Pons (tissue), 1 donor: ENCODE results near the gene ARMC10.
"Not testable (repeated sequence)": the region's sequence is repeated elsewhere in the genome, so short reads cannot be mapped to it uniquely, and the experiment has no call there.

Experiments
- DNase-seq: peaks from one replicate; pipeline ENCODE4 v3.0.0-alpha.2; 2016; ENCODE audit warnings: low spot score

Gene ARMC10

DNA sequence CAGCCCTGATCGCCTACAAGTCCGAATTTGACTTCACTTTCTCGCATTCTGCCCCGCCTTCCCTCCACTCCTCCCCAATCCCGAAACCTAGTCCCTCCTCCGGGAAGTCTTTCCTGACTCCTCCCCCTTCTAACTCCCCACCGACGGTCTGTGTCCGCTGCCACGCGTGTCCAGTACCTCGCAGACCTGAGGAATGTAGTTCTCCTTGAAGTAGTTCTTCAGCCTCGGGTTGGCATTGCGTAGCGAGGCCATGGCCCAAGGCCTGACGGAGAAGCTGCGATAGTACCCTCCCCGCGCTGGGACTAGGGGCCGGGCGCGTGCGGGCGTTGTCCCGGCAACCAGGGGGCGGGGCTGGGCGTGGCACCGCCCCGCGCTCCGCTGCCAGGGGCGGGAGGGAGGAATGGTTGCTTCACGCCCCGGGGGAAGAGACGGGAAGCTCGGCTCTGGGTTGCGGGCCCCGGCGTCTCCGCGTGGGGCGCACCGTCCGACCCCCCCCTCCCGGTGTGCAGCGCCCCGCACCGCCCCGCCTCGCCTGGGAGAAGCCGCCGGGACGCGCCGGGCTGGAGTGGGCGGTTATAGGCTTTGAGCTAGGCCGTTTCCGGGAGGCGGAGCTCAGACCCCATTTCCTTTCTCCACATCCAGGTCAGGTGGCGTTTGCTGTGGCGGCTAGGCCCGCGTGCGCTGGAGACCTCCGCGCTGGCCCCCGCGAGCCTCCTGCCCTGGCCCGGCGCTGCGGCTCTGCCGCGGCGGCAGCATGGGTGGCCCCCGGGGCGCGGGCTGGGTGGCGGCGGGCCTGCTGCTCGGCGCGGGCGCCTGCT is at the start of gene ARMC10, which contains the start of gene FBXL13:
TSS of gene ARMC10 (plus strand) at position 622 of the 818 bp plus-strand sequence. CDS start at position 755, 133 bp downstream.
TSS of gene FBXL13 (minus strand) at position 278 of the 818 bp plus-strand sequence.
- DNase-seq: peak; percentile 90

DNA sequence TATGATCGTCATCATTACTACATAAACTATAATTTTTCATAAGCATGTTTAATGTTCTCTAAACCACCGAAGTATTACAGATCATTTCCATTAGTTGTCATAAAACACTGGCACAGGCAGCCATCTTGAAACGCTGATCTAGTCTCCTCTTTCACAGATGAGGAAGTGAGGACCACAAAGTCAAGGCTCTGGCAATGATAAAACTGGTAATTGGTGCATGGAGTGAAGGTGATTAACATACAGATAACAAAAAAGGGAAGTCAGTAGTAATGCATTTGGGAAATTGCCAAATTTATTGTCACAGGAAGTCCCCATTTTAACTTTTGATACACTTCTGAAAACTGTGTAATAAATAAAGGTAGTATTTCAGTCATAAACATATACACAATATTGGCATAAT is 49.6 kb upstream of the ARMC10 start:
- no peak for DNase-seq

DNA sequence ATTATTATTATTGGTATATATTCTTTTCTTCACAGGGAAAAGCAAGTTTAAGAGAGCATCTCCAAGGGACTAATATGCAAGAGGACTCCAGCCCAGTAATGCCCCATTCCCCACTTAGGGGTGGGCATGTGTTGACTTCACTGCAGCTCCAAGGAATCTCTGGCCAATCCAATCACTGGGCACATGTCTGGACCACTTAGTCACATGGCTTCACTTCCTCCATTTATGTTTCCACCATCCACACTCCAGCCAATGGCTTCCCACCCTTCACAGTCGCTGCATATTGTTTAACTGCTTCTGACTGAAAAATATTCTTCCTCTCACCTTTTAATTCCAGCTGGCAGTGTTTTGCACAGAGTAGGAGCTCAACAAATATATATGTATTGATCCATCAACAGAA is 43.9 kb upstream of the ARMC10 start:
- DNase-seq: no peak

DNA sequence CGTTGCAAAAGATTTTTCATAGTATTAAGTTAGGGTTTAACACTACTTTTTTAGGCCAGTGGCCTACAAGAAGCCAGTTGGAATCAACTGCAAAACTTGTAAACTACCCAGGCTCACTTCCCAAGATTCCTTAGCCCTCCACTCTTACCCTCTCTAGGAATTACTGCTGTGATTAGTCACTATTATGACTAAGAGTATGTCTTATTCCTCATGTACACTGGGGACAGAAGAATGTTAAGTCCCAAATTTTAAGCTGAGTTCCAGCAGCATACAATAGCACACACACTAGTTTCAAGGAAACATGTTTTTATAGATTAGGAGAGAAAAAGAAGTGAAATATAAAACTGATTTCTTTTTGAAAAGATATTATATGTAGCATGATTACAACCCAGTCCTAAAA is 43.2 kb upstream of the ARMC10 start:
- no peak for DNase-seq

DNA sequence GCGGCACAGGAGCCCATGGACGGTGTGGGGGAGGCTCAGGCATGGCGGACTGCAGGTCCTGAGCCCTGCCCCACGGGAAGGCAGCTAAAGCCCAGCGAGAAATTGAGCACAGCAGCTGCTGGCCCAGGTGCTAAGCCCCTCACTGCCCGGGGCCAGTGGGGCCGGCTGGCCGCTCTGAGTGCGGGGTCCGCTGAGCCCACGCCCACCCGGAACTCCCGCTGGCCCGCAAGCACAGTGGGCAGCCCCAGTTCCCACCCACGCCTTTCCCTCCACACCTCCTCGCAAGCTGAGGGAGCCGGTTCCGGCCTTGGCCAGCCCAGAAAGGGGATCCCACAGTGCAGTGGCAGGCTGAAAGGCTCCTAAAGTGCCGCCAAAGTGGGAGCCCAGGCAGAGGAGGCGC is 40.6 kb upstream of the ARMC10 start:
- DNase-seq: not testable (repeated sequence)

DNA sequence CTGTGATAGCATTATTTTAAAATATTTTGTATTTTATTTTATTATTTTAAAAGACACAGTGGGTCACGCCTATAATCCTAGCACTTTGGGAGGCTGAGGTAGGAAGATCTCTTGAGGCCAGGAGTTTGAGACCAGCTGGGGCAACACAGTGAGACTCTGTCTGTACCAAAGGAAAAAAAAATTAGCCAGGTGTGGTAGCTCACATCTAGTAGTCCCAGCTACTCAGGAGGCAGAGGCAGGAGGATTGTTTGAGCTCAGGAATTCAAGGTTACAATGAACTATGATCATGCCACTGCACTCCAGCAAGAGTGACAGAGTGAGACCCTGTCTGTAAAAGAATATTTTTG is 37.5 kb upstream of the ARMC10 start:
- DNase-seq: no peak

DNA sequence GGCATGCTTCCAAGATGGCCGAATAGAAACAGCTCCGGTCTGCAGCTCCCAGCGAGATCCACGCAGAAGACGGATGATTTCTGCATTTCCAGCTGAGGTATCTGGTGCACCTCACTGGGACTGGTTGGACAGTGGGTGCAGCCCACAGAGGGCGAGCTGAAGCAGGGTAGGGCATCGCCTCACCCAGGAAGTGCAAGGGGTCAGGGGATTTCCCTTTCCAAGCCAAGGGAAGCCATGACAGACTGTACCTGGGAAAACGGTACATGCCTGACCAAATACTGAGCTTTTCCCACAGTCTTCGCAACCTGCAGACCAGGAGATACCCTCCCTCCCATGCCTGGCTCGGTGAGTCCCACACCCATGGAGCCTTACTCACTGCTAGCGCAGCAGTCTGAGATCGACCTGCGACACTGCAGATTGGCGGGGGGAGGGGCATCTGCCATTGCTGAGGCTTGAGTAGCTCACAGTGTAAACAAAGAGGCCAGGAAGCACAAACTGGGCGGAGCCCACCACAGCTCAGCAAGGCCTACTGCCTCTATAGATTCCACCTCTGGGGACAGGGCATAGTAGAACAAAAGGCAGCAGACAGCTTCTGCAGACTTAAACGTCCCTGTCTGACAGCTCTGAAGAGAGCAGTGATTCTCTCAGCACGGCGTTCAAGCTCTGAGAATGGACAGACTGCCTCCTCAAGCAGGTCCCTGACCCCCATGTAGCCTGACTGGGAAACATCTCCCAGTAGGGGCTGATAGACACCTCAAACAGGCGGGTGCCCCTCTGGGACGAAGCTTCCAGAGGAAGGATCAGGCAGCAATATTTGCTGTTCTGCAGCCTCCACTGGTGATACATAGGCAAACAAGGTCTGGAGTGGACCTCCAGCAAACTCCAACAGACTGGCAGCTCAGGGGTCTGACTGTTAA is 36.9 kb upstream of the ARMC10 start:
- not testable (repeated sequence) for DNase-seq

DNA sequence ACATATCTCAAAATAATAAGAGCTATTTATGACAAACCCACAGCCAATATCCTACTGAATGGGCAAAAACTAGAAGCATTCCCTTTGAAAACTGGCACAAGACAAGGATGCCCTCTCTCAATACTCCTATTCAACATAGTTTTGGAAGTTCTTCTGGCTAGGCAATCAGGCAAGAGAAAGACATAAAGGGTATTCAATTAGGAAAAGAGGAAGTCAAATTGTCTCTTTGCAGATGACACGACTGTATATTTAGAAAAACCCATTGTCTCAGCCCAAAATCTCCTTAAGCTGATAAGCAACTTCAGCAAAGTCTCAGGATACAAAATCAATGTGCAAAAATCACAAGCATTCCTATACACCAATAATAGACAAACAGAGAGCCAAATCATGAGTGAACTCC is 33.1 kb upstream of the ARMC10 start:
- not testable (repeated sequence) for DNase-seq

DNA sequence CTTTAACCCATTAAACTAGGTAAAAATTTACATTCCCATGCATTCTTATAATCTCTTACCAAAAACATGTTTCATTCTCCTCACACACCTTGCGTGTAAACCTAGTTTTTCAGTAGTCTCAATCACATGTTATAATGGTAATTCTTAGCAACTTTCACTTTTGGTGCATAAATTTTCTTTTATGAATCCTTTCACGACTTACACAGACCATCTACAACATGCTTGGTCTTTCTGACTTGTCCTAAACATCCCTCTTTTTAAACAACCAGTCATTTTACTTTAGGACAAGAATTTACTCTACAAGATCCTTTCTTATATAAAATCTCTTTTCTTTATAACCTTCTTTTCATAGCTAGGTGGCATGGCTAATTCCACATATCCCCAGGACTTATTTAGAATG is 26.1 kb upstream of the ARMC10 start:
- no peak for DNase-seq

DNA sequence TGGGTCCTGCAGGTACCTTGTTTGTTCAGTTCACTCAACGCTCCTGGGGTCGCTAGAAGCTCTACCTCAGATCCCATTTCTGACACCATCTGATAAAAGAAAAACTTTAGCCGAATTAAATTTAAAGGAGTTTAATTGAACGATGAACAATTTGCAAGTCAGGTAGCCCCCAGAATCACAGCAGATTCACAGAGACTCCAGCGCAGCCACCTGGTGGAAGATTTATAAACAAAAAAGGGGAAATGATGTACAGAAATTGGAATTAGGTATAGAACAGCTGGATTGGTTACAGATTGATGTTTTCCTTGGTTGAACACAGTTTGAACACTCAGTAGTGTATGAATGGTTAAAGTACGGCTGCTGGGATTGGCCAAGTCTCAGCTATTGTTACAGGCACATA is 23.4 kb upstream of the ARMC10 start:
- no peak for DNase-seq

DNA sequence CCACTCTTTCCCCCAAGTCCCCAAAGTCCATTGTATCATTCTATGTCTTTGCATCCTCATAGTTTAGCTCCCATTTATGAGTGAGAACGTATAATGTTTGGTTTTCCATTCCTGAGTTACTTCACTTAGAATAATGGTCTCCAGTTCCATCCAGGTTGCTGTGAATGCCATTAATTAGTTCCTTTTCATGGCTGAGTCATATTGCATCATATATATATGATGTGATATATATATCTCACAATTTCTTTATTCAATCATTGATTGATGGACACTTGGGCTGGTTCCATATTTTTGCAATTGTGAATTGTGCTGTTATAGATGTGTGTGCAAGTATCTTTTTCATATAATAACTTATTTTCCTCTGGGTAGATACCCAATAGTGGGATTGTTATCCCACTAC is 18.9 kb upstream of the ARMC10 start:
- not testable (repeated sequence) for DNase-seq

DNA sequence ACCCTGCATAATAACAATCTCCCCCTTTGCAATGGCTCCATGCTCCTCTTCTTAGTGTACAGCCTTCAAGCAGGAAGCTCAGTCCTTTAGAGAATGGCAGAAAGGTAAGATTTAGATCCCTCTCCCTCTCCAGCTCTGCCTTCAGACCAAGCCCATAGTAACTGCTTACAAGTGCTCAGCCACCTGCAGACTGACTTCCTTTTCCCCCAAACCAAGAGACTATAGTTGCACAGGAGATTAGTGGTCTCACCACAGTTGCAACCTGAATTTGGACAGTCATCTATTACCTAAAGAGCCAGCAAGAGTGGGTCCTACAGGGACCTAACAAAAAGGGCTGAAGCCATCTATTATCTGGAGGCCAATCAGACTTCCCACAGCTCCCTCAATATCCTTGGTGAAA is 16.8 kb upstream of the ARMC10 start:
- DNase-seq: no peak

DNA sequence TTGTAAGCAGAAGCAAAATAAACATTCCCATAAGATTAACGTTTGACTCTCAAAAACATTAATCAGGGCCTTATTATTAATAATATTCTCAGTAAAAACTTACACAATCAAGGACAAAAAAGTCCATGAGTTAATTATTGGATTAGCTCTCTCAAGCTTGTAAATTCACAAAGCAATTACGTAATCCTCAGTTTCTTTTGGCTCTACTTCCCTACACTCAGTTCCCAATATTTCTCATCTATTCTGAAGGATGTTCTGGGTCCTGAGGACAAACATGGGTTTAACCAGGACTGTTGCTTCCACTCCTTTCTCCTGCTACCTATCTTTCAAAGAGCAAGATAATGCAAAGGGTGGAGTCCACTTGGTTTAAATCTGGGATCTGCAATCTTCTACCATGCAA is 15.5 kb upstream of the ARMC10 start:
- no peak for DNase-seq

DNA sequence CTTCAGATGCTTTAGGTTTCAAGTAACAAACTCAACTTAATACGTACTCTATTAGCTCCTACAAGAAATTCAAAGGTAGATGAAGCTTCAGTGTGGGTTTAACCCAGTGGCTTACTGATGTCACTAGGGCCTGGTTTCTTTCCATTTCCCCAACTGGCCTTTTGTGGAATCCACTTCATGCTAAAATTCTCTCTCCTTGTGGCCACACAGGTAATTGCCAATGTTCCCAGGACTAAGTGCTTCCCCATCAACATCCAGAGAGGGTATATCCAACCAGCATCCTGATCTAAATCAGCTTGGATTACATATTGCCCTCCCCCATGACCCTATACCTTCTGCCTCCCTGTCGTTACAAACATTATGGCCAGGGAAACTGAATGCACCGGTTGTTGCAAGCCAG is 11.0 kb upstream of the ARMC10 start:
- no peak for DNase-seq

DNA sequence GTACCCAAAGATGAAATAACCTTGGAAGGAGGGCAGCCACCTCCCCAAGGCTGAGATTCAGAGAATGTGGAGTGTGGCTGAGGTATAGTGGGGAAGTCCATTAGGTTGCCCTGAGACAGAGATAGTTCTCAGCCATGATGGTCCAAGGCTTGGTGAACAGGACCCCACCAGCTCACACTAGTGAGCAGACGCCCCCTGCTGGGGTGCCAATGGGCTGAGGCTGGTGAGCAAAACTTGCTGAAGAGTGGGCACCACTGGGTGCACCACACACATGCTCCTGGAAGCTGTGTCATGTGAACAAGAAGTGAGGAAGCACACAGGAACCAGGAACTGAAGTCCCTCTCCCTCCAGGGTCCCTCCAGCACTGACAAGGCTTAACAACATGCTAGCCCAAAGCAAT is 9.3 kb upstream of the ARMC10 start:
- DNase-seq: no peak

DNA sequence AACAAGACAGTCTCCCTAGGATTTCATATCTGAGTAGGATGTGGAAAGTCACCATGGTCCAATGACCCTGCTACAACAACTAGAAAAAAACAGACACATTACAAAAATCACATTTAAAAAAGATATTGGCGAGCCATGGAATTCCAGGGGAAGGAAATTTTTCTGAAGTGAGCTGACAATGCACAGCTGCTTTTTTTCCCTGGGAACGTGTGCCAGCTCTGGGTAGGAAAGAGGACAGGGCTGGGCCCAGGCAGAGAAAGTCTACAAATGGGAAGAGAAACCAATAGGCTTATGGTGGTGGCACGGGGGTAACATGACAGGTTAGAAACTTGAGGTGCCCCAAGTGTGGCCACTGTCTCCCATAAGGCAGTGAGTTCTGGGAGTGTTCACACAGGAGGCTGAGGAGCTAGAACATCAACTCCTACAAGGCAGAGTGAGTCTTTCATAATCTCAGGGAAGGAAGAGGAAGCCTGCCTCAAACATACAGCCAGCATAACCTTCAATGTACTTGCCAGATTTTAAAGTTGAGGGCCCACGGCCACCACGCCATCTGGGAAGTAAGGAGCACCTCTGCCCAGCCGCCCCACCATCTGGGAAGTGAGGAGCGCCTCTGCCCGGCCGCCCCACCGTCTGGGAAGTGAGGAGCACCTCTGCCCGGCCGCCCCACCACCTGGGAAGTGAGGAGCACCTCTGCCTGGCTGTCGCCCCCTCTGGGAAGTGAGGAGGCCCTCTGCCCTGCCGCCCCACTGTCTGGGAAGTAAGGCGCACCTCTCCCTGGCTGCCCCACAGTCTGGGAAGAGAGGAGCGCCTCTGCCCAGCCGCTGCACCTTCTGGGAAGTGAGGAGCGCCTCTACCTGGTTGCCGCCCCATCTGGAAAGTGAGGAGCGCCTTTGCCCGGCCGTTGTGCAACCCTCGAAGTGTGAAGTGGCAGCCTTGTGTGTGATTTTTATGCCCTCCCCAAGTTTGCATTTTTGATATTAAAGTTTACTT is 6.2 kb upstream of the ARMC10 start:
- no peak for DNase-seq

DNA sequence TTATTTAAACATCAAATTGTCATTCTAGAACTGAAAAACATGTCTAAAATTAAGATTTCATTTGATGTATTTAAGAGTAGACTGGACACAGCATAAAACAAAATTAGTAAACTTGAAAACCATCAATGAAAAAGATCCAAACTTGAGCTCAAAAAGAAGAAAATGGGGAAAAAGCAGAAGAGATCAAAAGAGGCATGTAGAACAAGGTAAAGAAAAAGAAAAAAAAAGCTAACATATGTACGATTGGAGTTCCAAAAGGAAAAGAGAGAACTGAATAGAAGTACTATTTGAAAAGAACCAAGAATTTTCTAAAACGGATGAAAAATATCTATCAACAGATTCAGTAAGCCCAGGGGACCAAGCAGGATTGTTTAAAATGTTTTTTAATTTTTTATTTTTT is 3.9 kb upstream of the ARMC10 start:
- DNase-seq: no peak

DNA sequence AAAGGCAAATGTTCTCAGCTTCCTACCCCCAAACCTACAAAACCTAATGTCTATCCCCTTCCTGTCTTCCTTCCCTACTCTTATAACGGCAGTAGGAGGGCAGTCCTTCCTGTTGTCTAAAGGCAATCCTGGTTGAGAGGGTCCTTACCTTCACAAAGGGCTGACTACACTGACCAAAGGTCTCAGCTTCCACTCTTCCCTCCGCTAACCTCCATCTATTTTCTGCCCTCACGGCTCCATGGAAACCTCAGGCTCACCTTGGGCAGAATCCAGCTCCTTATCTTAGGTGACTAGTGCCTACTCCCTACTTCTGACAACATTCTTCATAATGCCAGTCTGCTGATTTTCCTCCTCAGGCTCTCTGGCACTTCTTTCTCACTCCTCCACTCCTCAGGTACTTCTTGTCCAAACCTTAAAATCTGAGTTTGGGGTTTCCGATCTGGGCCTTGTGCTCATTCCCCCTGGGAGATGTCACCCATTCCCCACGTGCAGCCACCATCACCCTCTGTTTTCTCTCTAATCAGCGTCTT is 886 bp upstream of the ARMC10 start:
- no peak for DNase-seq

DNA sequence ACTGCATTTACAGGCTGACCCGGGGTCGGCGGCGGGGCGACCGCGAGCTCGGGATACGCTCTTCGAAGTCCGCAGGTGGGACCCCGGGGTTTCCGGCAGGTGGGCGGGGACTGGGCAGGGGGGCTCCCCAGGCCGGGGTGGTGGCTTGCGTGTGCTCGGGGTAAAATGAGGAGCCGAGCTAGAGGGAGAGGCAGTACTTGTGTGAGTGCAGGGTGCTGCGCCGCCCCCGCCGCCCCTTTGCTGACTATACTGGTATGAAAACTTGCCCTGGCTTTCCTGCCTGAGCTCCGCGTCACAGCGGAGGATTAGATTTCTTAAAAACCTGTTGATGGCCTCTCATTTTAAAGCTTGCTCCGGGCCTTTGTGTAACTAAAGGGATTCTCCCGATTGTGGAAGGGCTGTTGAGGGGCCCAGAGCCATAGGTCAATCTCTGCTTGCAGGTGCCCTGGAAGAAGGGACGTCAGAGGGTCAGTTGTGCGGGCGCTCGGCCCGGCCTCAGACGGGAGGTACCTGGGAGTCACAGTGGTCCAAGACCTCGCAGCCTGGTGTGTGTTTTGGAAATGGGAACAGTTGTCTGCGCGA is 488 bp downstream of the ARMC10 start:
- DNase-seq: peak; percentile 19

DNA sequence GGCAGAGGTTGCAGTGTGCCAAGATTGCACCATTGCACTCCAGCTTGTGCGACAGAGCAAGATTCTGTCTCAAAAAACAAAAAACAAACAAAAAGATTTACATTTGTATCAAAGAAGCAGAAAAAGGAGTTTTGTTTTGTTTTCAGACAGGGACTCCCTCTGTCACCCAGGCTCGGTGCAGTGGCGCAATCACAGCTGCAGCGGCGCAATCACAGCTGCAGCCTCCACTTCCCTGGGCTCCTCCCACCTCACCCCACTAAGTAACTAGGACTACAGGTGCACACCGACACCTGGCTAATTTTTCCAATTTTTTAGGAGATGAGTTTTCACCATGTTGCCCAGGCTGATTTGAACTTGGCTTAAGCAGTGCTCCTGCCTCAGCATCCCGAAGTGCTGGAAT is 1.8 kb downstream of the ARMC10 start:
- DNase-seq: peak; percentile 35

DNA sequence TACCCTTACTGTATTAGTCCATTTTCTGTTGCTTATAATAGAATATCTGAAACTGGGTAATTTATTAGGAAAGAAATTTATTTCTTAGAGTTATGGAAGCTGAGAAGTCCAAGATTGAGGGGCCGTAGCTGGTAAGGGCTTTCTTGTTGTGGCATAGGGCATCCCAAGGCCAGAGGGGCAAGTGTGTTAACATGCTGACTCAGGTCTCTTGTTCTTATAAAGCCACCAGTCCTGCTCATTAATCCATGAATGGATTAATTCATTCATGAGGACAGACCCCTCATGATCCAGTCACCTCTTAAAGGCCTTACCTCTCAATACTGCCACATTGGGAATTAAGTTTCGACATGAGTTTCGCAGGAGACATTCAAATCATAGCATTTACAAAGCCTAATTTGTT is 2.4 kb downstream of the ARMC10 start:
- no peak for DNase-seq
